HUES48 (cell line): ENCODE results near the gene TMEM123.
"Not testable (repeated sequence)": the region's sequence is repeated elsewhere in the genome, so short reads cannot be mapped to it uniquely, and the experiment has no call there.

Experiments
- H3K27ac ChIP-seq: one replicate; pipeline ENCODE4 v1.7.0; 2013; ENCODE audit warnings: low read depth, low read length, inconsistent platforms
- H3K27me3 ChIP-seq: 2 replicates; pipeline ENCODE4 v1.6.1; 2013; ENCODE audit warnings: mild to moderate bottlenecking, low read length; ENCODE audit not compliant: control insufficient read depth, insufficient read depth
- H3K36me3 ChIP-seq: 2 replicates; pipeline ENCODE4 v1.6.1; 2013; ENCODE audit warnings: low read length; ENCODE audit not compliant: control insufficient read depth, insufficient read depth
- H3K4me1 ChIP-seq: 2 replicates; pipeline ENCODE4 v1.6.1; 2013; ENCODE audit warnings: mild to moderate bottlenecking, low read length; ENCODE audit not compliant: control insufficient read depth, insufficient read depth
- H3K4me3 ChIP-seq: 2 replicates; pipeline ENCODE4 v1.5.1; 2013; ENCODE audit warnings: mild to moderate bottlenecking, low read depth, low read length
- H3K9ac ChIP-seq: 2 replicates; pipeline ENCODE4 v1.6.1; 2013; ENCODE audit warnings: mild to moderate bottlenecking, low read depth, low read length, moderate library complexity
- H3K9me3 ChIP-seq: 2 replicates; pipeline ENCODE4 v1.6.1; 2013; ENCODE audit warnings: low read length; ENCODE audit not compliant: control insufficient read depth, insufficient read depth

TMEM123 gene

DNA sequence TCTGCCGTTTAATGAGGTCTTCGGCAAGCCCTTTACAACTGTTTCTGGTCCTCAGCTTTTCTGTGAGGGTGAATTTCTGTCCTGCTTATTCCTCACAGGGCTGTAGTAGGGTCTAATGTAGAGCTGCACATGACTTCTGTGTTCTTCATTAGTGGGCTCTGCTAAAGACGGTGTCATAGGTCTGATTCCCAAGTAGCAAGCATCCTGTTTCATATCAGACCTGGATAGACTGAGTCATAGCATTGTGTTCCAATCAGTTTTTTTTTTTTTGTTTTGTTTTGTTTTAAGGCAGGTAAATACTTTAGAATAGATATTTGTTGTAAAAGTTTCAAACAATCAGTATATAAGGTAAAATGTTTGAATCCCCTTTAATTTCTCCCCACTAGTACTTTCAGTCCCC, 70.2 kb downstream of the TMEM123 start:
- Histone ChIP-seq H3K4me3 (no peak overlapping the region), H3K27ac (no peak overlapping the region), H3K36me3 (peaks cover 24% of the 10 kb centered on the region), H3K4me1 (0 out of 2 replicates have a peak, but pooled peaks cover 6% of the 10 kb centered on the region), H3K9ac (no peak overlapping the region), H3K9me3 (no peaks in the 10 kb centered on the region), H3K27me3 (no peaks in the 10 kb centered on the region)

DNA sequence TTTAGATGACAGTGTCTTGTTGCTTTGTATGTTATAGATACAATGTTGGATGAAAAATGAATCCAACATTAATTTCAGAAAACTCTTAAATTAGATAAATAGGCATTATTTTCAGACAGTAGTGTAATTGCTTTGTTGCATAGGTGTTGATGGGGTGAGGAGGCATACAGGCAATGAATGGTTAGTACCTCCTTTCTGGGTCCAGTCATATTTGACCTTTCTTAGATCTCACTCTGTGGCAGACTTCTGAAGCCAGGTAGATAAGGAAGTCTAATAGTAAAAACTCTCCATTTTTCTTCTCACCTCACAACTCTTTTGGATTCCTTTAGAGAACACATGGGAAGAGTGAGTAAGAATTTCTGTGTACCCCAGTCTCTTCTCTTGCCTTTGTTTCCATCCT, 73.7 kb downstream of the TMEM123 start:
- Histone ChIP-seq H3K4me1 (peaks cover 17% of the 10 kb centered on the region), H3K9ac (no peak overlapping the region), H3K27me3 (no peaks in the 10 kb centered on the region), H3K36me3 (peaks cover 32% of the 10 kb centered on the region), H3K9me3 (no peaks in the 10 kb centered on the region), H3K27ac (no peak overlapping the region), H3K4me3 (no peak overlapping the region)

DNA sequence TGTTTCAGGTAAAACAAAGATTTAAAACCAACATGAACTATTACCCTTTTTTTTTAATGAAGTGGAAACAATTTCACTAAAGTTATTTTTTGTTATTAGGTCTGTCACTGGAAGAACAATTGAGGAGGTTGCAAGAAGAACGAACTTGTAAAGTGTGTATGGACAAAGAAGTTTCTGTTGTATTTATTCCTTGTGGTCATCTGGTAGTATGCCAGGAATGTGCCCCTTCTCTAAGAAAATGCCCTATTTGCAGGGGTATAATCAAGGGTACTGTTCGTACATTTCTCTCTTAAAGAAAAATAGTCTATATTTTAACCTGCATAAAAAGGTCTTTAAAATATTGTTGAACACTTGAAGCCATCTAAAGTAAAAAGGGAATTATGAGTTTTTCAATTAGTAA, 74.7 kb downstream of the TMEM123 start:
- Histone ChIP-seq H3K9me3 (no peaks in the 10 kb centered on the region), H3K36me3 (peaks cover 32% of the 10 kb centered on the region), H3K4me1 (peaks cover 10% of the 10 kb centered on the region), H3K27ac (no peak overlapping the region), H3K27me3 (no peaks in the 10 kb centered on the region), H3K4me3 (no peak overlapping the region), H3K9ac (no peak overlapping the region)

DNA sequence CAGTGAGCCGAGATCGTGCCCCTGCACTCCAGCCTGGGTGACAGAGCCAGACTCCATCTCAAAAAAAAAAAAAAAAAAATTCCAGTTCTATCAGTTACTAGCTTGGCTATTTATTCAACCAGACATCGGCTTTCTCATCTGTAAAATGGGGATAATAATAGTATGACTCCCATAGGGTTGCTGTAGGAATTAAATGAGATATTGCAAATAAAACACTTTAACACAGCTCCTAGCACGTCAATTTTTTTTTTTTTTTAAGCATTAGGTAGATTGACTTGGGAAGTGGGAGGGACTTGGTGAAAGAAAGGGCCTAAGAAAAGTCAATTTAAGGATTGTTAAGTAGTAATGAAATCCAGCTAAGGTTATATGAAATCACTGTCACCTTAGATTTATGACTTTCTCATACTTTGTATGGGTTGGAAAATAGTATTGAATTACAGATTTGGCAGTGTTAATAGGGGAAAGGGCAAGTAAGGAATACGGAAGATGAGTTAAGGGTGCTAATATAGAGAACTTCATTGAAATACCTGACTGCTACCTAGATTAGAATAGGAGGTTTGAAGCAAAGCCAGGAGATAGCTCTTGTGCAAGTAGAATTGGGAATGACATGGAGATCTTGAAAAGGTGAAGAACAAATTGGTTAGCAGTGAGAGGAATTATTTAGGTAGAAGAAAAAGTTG, 76.7 kb downstream of the TMEM123 start:
- H3K27me3 ChIP-seq: no peaks in the 10 kb centered on the region
- H3K9me3 ChIP-seq: no peaks in the 10 kb centered on the region
- peaks cover 32% of the 10 kb centered on the region for H3K36me3 ChIP-seq
- H3K4me3 ChIP-seq: no peak overlapping the region
- no peak overlapping the region for H3K9ac ChIP-seq
- H3K27ac ChIP-seq: no peak overlapping the region
- peaks cover 10% of the 10 kb centered on the region for H3K4me1 ChIP-seq

DNA sequence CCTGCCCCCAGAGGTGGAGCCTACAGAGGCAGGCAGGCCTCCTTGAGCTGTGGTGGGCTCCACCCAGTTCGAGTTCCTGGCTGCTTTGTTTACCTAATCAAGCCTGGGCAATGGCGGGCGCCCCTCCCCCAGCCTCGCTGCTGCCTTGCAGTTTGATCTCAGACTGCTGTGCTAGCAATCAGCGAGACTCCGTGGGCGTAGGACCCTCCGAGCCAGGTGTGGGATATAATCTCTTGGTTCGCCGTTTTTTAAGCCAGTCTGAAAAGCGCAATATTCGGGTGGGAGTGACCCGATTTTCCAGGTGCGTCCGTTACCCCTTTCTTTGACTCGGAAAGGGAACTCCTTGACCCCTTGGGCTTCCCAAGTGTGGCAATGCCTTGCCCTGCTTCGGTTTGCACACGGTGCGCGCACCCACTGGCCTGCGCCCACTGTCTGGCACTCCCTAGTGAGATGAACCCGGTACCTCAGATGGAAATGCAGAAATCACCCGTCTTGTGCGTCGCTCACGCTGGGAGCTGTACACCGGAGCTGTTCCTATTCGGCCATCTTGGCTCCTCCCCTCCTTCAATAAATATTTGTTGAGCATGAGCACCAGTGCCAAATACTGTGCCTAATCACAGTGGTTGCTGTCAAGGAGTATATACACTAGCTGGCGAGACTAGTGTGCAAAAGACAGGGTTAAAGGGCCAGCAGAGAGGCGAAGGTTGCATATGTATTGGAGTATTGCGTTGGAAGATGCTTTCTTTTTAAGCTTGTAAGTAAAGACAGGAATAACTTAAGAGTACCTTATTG, 77.7 kb downstream of the TMEM123 start:
- peak overlapping the region; percentile 69 for H3K27ac ChIP-seq
- H3K4me1 ChIP-seq: peaks cover 10% of the 10 kb centered on the region
- peak overlapping the region; percentile 57 for H3K4me3 ChIP-seq
- H3K36me3 ChIP-seq: peaks cover 26% of the 10 kb centered on the region
- H3K9me3 ChIP-seq, H3K27me3 ChIP-seq: not testable (repeated sequence)
- peak overlapping the region; percentile 77 for H3K9ac ChIP-seq

DNA sequence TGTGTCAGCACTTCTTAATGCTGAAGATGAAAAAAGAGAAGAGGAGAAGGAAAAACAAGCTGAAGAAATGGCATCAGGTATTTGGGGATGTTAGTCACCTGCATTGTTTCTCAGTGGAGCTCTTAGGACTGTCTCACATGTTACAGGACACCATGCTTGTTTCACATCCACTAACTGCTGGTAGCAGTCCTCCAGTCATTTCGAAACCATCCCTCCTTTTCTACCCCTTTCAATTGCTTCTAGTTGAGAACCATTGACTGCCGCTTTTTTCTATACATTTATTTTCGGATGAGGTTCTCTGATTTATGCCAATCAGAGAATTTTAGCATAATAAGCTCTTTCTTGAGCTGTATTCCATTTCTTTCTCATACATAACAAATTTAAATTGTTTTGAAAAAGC, 84.1 kb downstream of the TMEM123 start:
- Histone ChIP-seq H3K9me3 (no peaks in the 10 kb centered on the region), H3K9ac (no peak overlapping the region), H3K4me3 (no peak overlapping the region), H3K36me3 (peaks cover 49% of the 10 kb centered on the region), H3K27me3 (no peaks in the 10 kb centered on the region), H3K4me1 (no peaks in the 10 kb centered on the region), H3K27ac (no peak overlapping the region)

DNA sequence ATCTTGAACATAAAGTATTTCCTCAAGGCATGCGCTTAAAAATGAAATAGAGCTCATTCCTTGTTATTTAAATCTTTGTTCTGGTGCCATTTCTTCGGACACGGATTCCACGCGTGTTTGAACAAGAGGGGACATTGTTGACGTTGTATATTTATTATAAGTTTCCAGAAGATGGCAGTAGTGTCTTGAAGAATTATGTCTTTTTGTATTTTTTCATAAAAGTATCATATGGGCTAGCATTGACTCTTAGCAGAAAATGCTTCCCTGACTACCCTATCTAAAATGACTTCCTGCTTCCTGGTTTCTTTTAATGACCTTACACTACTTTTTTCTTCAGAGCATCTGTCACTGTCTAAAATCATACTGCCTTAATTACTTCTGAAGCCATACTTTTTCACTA, 85.2 kb downstream of the TMEM123 start:
- Histone ChIP-seq H3K9ac (no peak overlapping the region), H3K36me3 (peaks cover 60% of the 10 kb centered on the region), H3K9me3 (no peaks in the 10 kb centered on the region), H3K27ac (no peak overlapping the region), H3K4me1 (no peaks in the 10 kb centered on the region), H3K27me3 (no peaks in the 10 kb centered on the region), H3K4me3 (no peak overlapping the region)

DNA sequence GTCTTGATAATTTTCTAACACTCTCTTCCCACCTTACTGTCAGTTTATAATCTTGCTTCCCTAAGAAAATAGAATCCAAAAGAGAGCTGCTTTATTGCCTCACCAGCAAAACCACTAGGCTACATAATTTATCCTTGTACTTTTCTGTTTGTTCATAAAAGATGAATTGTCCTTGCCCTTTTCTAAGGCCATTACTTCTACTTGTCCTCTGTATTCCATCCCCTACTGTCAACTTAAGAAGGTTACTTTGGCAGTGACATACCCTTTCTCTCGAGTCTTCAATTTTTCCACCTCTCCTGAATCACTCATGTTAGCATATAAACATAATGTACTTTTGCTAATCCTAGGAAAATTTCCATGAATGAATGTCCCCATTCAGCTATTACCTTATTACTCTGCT, 87.6 kb downstream of the TMEM123 start:
- no peak overlapping the region for H3K9ac ChIP-seq
- H3K27me3 ChIP-seq: no peaks in the 10 kb centered on the region
- no peak overlapping the region for H3K27ac ChIP-seq
- H3K9me3 ChIP-seq: no peaks in the 10 kb centered on the region
- peaks cover 75% of the 10 kb centered on the region for H3K36me3 ChIP-seq
- no peak overlapping the region for H3K4me3 ChIP-seq
- no peaks in the 10 kb centered on the region for H3K4me1 ChIP-seq

DNA sequence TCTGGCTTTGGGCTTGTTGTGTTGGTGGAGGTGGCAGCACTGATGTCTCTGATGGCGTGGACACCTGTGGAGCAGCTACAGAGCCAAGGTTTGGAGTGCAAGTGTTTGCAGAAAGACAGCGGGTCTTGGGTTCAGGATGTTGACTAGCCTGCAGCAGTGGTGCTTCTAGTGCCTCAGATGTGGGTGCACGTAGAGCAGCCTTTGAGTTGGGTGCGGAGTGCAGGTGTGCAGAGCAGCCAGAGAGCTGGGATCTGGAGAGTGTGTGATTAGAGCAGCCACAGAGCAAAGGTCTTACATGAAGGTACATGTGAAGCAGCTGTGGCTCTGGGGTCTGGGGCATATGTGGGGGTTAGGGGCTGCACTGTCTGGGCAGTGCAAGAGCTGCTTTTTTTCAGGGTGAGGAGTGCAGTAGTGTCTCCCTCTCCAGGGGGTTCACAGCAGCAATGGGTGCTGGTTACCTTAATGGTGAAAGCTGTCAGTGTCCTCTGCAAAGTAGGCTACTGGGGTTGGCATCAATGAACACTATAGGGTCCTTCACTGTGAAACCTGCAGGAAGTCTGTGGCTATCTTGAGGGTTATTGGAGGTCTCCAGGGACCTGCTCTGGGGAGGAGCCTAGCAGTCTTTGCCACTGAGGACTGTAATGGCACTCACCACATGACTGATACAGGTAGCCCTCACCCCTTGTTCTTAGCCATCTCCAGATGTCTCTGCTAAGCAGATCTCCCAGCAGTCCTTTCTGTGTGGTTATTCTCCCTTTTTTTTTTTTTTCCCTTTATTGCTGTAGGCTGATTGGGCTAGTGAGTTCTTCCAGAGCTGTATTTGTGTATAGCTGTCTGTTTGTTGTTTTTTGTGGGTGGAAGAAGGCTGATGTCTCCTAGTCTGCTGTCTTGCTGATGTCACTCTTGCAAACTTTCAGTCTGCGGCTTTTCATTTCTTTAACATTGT, 91.2 kb downstream of the TMEM123 start:
- Histone ChIP-seq H3K9me3 (no peaks in the 10 kb centered on the region), H3K9ac (no peak overlapping the region), H3K4me1 (no peaks in the 10 kb centered on the region), H3K36me3 (peaks cover 59% of the 10 kb centered on the region), H3K4me3 (no peak overlapping the region), H3K27ac (no peak overlapping the region), H3K27me3 (no peaks in the 10 kb centered on the region)

DNA sequence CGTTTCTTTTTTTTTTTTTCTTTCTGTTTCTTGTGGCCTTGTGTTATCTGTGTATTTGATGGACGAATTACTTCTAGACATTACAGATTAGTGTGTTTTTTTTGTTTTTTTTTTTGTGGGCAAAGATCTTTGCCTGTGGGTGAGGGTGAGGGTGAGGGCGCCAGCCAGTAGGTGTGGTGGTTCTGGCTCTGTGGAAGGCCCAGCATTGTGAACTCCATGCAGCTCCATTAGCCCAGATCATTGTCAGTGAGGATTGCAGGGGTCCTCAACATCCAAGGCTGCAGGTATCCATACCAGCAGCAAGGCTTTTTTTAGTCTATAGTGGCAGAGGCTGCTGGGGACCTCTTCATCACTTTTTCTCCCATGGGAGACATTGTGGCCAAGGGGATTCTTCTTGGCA, 91.9 kb downstream of the TMEM123 start:
- H3K36me3 ChIP-seq: peaks cover 54% of the 10 kb centered on the region
- no peak overlapping the region for H3K4me3 ChIP-seq
- no peak overlapping the region for H3K9ac ChIP-seq
- no peaks in the 10 kb centered on the region for H3K4me1 ChIP-seq
- no peak overlapping the region for H3K27ac ChIP-seq
- no peaks in the 10 kb centered on the region for H3K9me3 ChIP-seq
- no peaks in the 10 kb centered on the region for H3K27me3 ChIP-seq
